ENCODE results near the gene SIX1.

The SIX1 gene

DNA sequence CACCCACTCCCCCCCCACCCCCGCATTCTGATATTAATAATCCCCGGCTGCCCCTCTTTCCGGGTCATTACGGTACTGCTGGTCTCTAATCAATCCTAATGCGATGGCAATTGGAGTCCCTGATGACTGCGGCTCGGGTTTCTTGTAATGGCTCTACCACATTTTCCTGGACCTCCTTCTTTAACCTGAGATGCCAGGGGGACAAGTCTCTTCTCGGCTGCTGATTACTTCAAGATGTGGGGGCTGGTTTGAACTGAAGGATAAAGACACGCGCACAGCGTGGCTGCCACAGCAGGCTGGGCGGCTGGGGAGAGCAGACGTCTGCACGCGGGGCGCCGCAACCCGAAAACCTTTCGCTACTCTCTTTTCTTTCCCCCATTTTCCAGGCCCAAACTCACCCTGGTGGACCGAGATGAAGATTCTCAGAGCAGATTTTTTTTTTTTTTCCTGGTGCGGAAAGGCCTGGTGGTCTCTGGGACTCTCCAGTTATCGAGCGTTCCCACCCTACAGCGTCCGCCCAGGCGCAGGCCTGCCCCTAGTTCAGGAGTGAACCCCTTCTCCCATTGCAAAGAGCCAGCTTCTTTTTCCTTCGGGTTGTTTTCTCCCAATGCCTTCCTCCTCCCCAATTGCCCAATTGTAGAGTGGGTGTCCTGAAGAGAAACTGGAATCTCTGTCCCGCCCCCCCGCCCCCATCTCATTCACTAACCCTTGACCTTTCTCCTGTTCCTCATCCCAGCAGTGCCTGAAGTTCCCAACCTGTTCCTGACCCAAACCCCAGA, 6.0 kb upstream of the SIX1 start:
- no peak for DNase-seq

DNA sequence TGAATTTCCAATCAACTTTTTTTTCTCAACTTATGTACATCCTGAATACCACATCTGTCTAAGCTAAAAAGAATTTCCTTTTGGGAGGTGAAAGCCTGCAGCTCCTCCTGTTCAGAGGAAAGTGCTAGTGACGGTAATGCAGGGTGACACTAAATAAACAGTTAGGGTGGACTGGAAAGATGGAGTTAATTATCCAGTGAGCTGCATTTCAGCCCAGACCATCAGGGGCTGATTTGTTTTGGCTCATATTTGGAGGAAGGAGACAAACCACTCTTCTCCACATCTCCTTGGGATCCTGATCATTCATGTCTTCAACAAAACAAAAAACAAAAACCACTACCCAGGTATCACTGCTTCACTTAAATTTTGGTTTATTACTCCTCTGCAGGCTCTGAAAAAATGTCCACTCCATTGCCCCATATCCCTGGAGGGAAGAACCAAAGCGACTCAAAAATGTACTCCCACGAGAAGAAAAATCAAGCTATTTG, 5.1 kb upstream of the SIX1 start:
- DNase-seq: no peak

- no peak for DNase-seq
Measured at GRCh38 chr14:60653701-60654161, 4.5 kb upstream of the SIX1 start.

- DNase-seq: no peak
Measured at GRCh38 chr14:60652674-60653651, 3.7 kb upstream of the SIX1 start.

GRCh38 chr14:60651796-60652673, 2.8 kb upstream of the SIX1 start:
- DNase-seq: no peak

DNA sequence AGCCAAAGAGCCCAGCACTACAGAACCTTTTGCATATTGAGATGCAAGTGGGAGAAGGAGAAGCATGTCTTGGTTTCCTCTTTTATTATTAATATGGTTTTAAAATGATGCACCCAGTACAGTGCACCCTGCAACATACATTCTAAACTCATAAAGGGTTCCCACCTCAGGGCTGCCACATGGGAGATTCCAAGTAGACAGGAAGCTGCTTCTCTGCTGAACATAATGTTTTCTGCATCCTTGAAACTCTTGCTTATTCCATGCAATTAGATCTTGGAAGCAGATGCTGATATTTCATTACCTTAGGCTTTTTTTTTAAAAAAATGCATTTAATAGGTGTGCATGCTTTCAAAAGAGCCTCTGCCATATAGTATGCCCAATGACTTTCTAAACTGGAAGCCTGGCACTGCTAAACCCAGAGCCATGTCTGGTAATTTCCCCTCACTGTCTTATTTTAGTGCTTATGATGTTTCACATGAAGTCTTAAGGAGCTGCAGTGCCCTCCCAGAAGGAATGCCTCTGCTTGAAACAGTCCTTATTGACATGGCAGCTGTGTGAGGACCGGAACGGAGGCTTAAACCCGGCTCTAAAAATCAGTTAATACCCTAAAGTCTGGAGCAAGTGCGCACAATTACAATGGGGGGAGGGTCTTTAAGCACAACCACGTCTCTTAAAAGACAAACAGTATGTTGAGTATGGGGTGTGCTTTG, 2.0 kb upstream of the SIX1 start:
- no peak for DNase-seq

DNA sequence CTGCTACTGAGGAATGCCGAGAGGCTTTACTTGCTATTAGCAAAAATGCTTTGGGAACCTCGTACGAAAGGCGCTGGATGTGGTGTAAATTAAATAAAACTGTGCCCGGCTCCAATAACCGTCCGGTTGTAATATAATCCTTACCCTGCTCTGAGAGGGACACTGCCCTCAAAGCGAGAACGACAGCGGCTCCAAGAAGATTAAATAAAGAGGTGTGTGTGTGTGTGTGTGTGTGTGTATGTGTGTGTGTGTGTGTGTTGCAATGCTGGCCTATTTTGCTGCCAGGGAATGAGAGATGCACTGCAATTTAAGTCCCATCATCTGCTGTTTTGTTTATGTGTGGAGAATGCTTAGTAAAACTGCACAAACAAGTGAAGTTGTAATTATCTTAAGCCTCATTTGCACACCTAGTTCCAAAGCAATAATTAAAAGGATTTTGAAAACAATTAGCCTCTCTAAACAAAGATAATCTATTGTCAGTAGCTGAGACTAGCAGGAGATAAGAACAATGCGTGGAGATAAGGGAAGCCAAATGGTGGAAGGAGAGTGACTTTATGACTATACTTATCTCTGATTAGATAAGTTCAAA, 1.2 kb upstream of the SIX1 start:
- no peak for DNase-seq

DNA sequence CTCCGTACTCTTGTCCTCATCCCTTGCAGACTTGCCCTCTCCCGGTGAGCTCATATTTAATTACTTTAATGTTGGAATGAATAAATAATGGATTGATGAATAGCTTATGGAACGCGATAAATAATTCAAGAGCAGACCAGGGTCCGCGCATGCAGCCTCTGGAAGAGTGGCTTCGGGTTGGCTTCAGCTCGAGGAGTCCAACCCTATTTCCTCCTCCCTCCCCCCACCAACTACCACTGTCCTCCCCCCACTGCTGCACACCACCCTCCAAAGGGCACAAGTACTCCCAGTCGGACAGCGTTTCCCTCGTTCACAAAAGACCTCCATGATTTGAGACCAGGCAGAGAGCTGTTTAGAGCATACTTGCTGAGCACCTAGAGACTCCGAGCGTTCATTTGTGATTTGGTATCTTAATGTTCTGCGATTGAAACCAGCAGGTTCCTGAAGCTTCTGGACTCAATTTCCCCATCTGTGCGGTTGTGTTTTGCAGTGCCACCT, 647 bp upstream of the SIX1 start:
- DNase-seq: no peak

DNA sequence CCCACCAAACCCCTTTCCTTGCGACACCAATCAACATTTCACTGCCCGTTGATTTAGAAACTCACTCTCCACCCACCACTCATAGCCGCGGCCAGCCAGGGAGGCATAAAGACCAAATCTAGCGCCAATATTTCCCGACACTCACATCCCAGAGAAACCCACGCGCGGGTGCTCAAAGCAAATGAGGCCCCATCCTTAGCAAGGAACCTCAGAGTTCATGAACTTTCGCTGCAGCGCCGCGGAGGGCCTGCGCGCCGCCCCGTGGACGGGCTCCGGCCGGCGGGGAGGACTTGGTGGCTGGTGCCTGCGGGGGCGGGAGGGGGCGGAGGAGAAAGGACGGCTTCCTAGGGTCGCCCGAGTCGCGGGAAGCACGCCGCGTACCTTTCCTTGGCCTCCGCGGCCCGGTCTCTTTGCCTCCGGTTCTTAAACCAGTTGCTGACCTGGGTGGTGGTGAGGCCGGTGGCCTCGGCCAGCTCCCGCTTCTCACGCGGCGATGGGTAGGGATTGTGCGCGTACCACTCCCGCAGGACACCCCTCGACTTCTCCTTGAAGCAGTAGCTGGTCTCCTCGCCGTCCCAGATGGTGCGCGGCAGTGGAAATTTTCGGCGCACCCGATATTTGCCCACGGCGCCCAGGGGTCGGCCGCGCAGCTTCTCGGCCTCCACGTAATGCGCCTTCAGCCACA, 886 bp downstream of the SIX1 start:
- DNase-seq: no peak

DNA sequence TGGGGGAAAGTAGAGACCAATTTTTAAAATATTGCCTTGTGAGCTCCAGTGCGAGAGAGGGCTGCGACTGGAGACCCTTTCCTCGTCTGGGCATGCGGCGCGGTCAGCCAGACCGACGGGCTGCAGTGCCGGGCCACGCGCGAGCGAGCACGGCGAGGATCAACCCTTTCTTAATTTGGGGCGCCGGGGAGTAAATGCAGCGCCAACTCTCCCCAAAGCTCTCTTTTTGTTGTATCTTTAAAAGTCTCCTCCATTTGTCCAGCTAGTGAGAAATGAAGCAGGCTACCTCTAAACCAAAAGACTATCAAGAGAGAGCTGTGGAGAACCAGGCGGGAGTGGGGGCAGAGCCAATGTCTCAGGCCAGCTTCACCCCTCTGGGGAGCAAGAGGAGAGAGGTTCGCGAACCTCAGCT, 1.4 kb downstream of the SIX1 start:
- DNase-seq: no peak

GRCh38 chr14:60647081-60647836, 2.0 kb downstream of the SIX1 start:
- no peak for DNase-seq

DNA sequence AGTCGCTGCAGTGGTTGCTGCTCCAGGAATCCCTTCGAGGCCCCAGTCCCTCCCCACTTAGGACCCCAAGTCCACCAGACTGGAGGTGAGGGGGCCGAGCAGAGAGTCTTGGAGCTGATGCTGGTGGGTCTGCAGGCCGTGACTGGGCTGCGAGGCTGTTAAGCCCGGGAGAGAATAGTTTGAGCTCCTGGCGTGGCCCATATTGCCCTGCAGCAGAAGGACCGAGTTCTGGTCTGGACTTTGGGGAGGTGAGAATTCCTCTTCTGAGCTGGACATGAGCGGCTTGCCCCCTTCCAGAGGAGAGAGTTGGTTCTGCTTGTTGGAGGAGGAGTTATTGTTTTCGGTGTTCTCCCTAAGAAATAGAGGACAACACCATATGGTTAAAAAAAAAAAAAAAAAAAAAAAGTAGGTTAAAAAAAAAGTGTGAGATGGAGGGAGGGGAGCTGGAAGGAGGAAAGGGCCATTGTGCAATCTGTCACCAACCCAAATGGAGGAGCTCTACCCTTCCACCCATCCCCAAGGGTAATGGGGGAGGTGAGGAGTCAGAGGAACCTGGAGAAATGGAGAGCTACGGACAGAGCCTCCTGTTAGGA, 3.0 kb downstream of the SIX1 start:
- no peak for DNase-seq

DNA sequence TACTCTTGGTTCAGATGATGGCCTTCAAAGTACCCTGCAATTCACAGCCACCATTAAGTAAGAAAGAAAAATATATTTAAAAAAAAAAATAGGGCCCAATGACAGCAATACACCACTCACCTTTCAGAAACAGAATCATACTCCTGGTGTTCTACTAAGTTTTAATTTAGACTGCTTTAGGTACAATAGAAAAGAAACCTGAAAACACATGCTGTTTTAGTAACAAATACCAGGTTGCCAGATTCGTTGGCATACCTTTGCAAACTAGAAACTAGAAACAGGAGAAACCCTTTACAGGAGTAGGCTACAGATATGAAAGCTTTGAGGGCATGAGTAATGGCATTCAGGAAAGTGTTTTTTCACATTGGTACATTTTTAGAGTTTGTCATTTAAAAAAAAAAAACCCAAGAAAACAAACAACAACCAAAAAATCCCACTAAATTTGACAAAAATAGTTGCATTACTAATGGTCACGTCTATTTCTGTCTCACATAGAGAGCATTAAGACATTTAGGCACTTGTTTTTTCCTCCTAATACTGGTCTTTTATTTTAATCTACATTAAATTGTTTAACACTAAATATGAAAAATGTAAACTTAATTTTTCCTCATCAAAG, 4.0 kb downstream of the SIX1 start:
- DNase-seq: no peak

- no peak for DNase-seq
Measured at GRCh38 chr14:60644666-60645065, 4.6 kb downstream of the SIX1 start.

DNA sequence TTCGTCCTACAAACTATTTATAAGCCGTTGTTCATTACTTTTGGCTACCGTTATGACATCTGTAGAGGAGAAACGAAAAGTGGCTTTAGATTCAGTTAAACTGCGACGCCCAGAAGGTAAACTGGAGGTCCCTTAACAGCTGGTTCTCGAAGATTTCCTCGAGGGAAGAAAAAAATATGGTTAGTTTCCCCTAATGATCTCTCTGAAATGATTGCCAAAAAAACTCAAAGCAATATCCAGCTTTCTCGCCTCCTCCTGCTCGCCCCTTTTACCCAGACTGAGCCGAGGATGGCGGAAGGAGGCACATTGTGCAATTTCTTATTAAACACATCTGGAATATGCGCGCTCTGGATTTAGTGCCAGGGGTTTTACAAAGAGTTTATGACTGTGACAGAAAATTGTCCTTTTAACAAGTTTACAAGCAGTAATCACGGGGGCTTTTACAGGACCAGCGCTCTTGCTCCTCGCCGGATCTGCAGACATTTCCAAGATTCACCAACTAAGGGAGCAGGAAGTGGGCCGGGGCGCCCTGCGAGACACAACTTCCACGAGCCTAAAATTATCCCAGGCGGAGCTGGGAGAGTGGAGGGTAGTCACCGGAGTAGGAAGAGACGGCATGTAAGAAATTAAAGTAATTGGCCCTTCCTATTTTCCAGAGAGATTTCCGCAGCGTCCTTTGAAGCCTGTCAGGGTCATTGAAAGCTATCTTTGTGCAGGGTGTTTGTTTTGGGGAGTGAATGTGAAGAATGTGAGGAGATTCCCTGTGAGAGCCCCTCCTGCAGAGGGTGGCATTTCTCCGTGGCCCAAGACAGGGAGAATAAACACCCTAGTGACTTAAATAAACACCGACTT, 5.6 kb downstream of the SIX1 start:
- no peak for DNase-seq

- DNase-seq: no peak
Measured at GRCh38 chr14:60643141-60643462, 6.2 kb downstream of the SIX1 start.

- DNase-seq: no peak
Measured at GRCh38 chr14:60642270-60643140, 6.8 kb downstream of the SIX1 start.
